GM12801 (cell line): ENCODE results near the gene ARRDC1.

Experiments used
- CTCF ChIP-seq: IDR thresholded peaks from one replicate; pipeline ENCODE4 v1.5.1; 2011; ENCODE audit warnings: control low read depth; ENCODE audit not compliant: insufficient read length; ENCODE audit errors: extremely low read depth

The ARRDC1 gene

GRCh38 chr9:137618105-137619067, 12.9 kb downstream of the ARRDC1 start, which contains the start of gene EHMT1:
Gene EHMT1 (plus strand): TSS chr9:137619005. CDS start chr9:137619029, 24 bp downstream.
- no peak for TF ChIP-seq CTCF

- no peak for TF ChIP-seq CTCF
Observed at GRCh38 chr9:137619240-137620047, 14.0 kb downstream of the ARRDC1 start.

DNA sequence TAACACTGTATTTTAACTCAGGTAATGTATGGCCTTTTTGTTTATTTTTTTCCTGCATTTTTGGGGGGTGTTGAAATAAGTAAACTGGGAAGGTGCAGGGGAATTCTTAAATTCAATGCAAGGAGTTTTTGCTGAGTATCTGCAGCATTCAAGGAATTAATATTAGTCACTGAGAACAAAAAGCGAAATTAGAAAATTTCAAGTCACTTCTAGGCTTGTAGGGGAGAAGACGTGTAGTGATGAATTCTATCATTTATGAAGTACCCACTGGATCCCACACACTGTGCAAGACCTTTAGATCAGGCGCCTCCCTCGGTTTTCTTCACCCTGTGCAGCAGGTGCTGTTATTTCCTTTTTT, 14.5 kb downstream of the ARRDC1 start:
- TF ChIP-seq CTCF: no peak

- no peak for TF ChIP-seq CTCF
Observed at GRCh38 chr9:137620581-137620980, 15.1 kb downstream of the ARRDC1 start.

GRCh38 chr9:137621131-137621757, 15.8 kb downstream of the ARRDC1 start:
- TF ChIP-seq CTCF: no peak

GRCh38 chr9:137626464-137626863, 21.0 kb downstream of the ARRDC1 start:
- no peak for TF ChIP-seq CTCF

DNA sequence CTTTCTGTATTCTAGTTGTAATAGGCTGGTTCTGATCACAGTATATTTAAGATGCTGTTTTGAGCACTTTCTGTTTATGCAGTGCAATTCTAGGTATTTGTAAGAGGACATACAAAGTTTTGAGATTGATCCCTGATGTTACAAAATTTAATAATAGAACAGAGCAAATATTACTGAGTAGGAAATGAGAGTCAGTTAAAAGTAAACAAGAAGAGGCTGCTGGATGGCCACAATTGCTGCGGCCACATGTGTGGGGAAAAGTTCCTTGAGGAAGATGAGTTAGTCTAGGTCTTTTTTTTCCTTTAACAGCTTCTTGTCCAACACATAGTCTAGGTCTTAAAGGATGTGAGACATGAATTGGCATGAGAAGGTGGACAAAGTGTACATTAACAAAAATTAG, 24.6 kb downstream of the ARRDC1 start:
- no peak for TF ChIP-seq CTCF
